Spinal cord (tissue), 10 donors: ENCODE data around the gene MLEC. TPM values are rescaled to one million over a fixed set of nuclear protein-coding genes. Genes with fewer than 3 reads are reported as not detected.

ENCODE experiments used
- DNase-seq, 6 donors: peaks; one replicate each; pipeline versions ENCODE4 v3.0.0 to v3.0.0-alpha.2; 2013 to 2015; ENCODE audit warnings: low spot score in 6 of 6, low read depth in 4 of 6
- H3K27ac ChIP-seq: one replicate; pipeline ENCODE4 v1.5.1; 2013; ENCODE audit warnings: low read depth, low read length, control low read depth
- H3K27me3 ChIP-seq: one replicate; pipeline ENCODE4 v1.6.1; 2013; ENCODE audit warnings: low read length; ENCODE audit not compliant: control insufficient read depth, insufficient read depth
- H3K36me3 ChIP-seq: one replicate; pipeline ENCODE4 v1.6.1; 2013; ENCODE audit warnings: low read length; ENCODE audit not compliant: control insufficient read depth, insufficient read depth
- H3K4me1 ChIP-seq: one replicate; pipeline ENCODE4 v1.6.1; 2013; ENCODE audit warnings: low read length; ENCODE audit not compliant: control insufficient read depth, insufficient read depth
- H3K4me3 ChIP-seq: one replicate; pipeline ENCODE4 v1.5.1; 2013; ENCODE audit warnings: low read depth, low read length, control low read depth
- H3K9me3 ChIP-seq: one replicate; pipeline ENCODE4 v1.6.1; 2013; ENCODE audit warnings: low read length; ENCODE audit not compliant: control insufficient read depth, insufficient read depth
- WGBS: methylation state at CpG from one replicate; pipeline ENCODE4 v1.1.5; 2013; ENCODE audit warnings: missing lambda C conversion rate; ENCODE audit not compliant: insufficient coverage; 5-methylcytosine and 5-hydroxymethylcytosine counted together
- polyA plus RNA-seq, 2 donors: library from polyadenylated mRNA; unstranded; fragments of 120-200 nt; gene quantifications; one replicate each; pipeline ENCODE4 v1.2.1, GENCODE V29; 2013; ENCODE audit not compliant: insufficient read length in 2 of 2
- total RNA-seq, 2 donors: library from RNA; depleted of rRNA in 1 of 2; stranded (reverse); fragments of 120-200 nt in 1 of 2; fragments of >200 nt in 1 of 2; gene quantifications; one replicate each; pipeline versions ENCODE4 v1.2.3 to v1.2.4, GENCODE V29; 2013 to 2014
- donor health status: healthy.

MLEC gene
- total and polyA plus RNA-seq, 4 donors: 75.9 to 104 (median 97.0) TPM

GRCh38 chr12:120718055-120718454, 31.1 kb downstream of the MLEC start:
- Histone ChIP-seq H3K27me3 (no peaks in the 10 kb centered on the region), H3K9me3 (no peaks in the 10 kb centered on the region), H3K36me3 (peaks cover 65% of the 10 kb centered on the region), H3K4me1 (peaks cover 17% of the 10 kb centered on the region), H3K27ac (no peak overlapping the region), H3K4me3 (no peak overlapping the region)
- DNase-seq: no peak
- WGBS: 86% methylated on average over 9 of the region's 9 CpGs

- Histone ChIP-seq H3K27me3 (no peaks in the 10 kb centered on the region), H3K27ac (no peak overlapping the region), H3K9me3 (no peaks in the 10 kb centered on the region), H3K4me1 (peaks cover 17% of the 10 kb centered on the region), H3K4me3 (no peak overlapping the region), H3K36me3 (peaks cover 69% of the 10 kb centered on the region)
- 61% methylated on average over 2 of the region's 2 CpGs for WGBS
- DNase-seq: no peak
Observed at GRCh38 chr12:120719072-120719471, 32.1 kb downstream of the MLEC start.

- H3K36me3 ChIP-seq: peaks cover 64% of the 10 kb centered on the region
- no peaks in the 10 kb centered on the region for H3K9me3 ChIP-seq
- 91% methylated on average over 6 of the region's 11 CpGs for WGBS
- H3K4me1 ChIP-seq: peaks cover 18% of the 10 kb centered on the region
- H3K27ac ChIP-seq: no peak overlapping the region
- no peaks in the 10 kb centered on the region for H3K27me3 ChIP-seq
- H3K4me3 ChIP-seq: no peak overlapping the region
- no peak for DNase-seq
Observed at GRCh38 chr12:120719496-120720233, 32.7 kb downstream of the MLEC start.

- WGBS: 67% methylated on average over 5 of the region's 7 CpGs
- no peaks in the 10 kb centered on the region for H3K27me3 ChIP-seq
- peak in 1 of 6 donors; percentile 93 for DNase-seq
- no peaks in the 10 kb centered on the region for H3K9me3 ChIP-seq
- H3K4me3 ChIP-seq: no peak overlapping the region
- H3K27ac ChIP-seq: peak overlapping the region; percentile 22
- H3K4me1 ChIP-seq: peaks cover 26% of the 10 kb centered on the region
- H3K36me3 ChIP-seq: peaks cover 60% of the 10 kb centered on the region
Observed at GRCh38 chr12:120720234-120720986, 33.5 kb downstream of the MLEC start.

GRCh38 chr12:120720987-120721801, 34.2 kb downstream of the MLEC start:
- H3K27ac ChIP-seq: no peak overlapping the region
- H3K36me3 ChIP-seq: peaks cover 55% of the 10 kb centered on the region
- no peaks in the 10 kb centered on the region for H3K27me3 ChIP-seq
- H3K4me3 ChIP-seq: no peak overlapping the region
- no peaks in the 10 kb centered on the region for H3K9me3 ChIP-seq
- 87% methylated on average over 9 of the region's 10 CpGs for WGBS
- DNase-seq: no peak
- peaks cover 32% of the 10 kb centered on the region for H3K4me1 ChIP-seq

- no peaks in the 10 kb centered on the region for H3K9me3 ChIP-seq
- 89% methylated on average over 2 of the region's 3 CpGs for WGBS
- no peak overlapping the region for H3K27ac ChIP-seq
- peaks cover 33% of the 10 kb centered on the region for H3K4me1 ChIP-seq
- no peak for DNase-seq
- no peak overlapping the region for H3K4me3 ChIP-seq
- H3K36me3 ChIP-seq: peaks cover 49% of the 10 kb centered on the region
- no peaks in the 10 kb centered on the region for H3K27me3 ChIP-seq
Observed at GRCh38 chr12:120721866-120722265, 34.9 kb downstream of the MLEC start.

- Histone ChIP-seq H3K27ac (no peak overlapping the region), H3K9me3 (no peaks in the 10 kb centered on the region), H3K36me3 (peaks cover 48% of the 10 kb centered on the region), H3K4me3 (no peak overlapping the region), H3K4me1 (peaks cover 33% of the 10 kb centered on the region), H3K27me3 (no peaks in the 10 kb centered on the region)
- no CpG with 5 or more reads among the region's 2 CpGs for WGBS
- DNase-seq: no peak
Observed at GRCh38 chr12:120722784-120723183, 35.8 kb downstream of the MLEC start.

- Histone ChIP-seq H3K36me3 (peaks cover 43% of the 10 kb centered on the region), H3K27me3 (no peaks in the 10 kb centered on the region), H3K4me1 (peaks cover 29% of the 10 kb centered on the region), H3K27ac (no peak overlapping the region), H3K4me3 (peak overlapping the region; percentile 56), H3K9me3 (no peaks in the 10 kb centered on the region)
- no peak for DNase-seq
- 74% methylated on average over 2 of the region's 5 CpGs for WGBS
Observed at GRCh38 chr12:120724720-120725119, 37.8 kb downstream of the MLEC start.

GRCh38 chr12:120725151-120725658, 38.3 kb downstream of the MLEC start:
- H3K36me3 ChIP-seq: peaks cover 43% of the 10 kb centered on the region
- 13% methylated on average over 12 of the region's 14 CpGs for WGBS
- peak overlapping the region; percentile 61 for H3K27ac ChIP-seq
- DNase-seq: no peak
- peak overlapping the region; percentile 56 for H3K4me3 ChIP-seq
- H3K9me3 ChIP-seq: no peaks in the 10 kb centered on the region
- H3K4me1 ChIP-seq: peaks cover 24% of the 10 kb centered on the region
- H3K27me3 ChIP-seq: no peaks in the 10 kb centered on the region
